ENCODE results near the gene FAM118B.

Gene FAM118B

GRCh38 chr11:126211236-126212088 lies at the start of gene FAM118B, which contains the start of gene RPUSD4:
Gene FAM118B, plus strand, starts transcription at chr11:126211782. Its CDS starts 23,220 bp downstream, at chr11:126235002.
Gene RPUSD4, minus strand, starts transcription at chr11:126211650. Its CDS starts 12 bp downstream, at chr11:126211638.
- peak; percentile 96 to 97 for DNase-seq (ENCODE audit: low read depth in 2 of 2)

- no peak for DNase-seq (ENCODE audit: low read depth in 2 of 2)
These were observed 49.1 kb upstream of the FAM118B start for GRCh38 chr11:126162306-126163030.

- no peak for DNase-seq (ENCODE audit: low read depth in 2 of 2)
These were observed 48.4 kb upstream of the FAM118B start for GRCh38 chr11:126163074-126163700.

GRCh38 chr11:126163779-126164178 lies 47.8 kb upstream of the FAM118B start:
- DNase-seq (ENCODE audit: low read depth in 2 of 2), result no peak

GRCh38 chr11:126164781-126165180 lies 46.8 kb upstream of the FAM118B start:
- DNase-seq (ENCODE audit: low read depth in 2 of 2), result no peak

GRCh38 chr11:126165311-126165720 lies 46.3 kb upstream of the FAM118B start:
- DNase-seq (ENCODE audit: low read depth in 2 of 2), result no peak

GRCh38 chr11:126165757-126166156 lies 45.8 kb upstream of the FAM118B start:
- DNase-seq (ENCODE audit: low read depth in 2 of 2), result no peak

GRCh38 chr11:126166413-126166812 lies 45.2 kb upstream of the FAM118B start:
- no peak for DNase-seq (ENCODE audit: low read depth in 2 of 2)

- DNase-seq (ENCODE audit: low read depth in 2 of 2), result no peak
These were observed 44.1 kb upstream of the FAM118B start for GRCh38 chr11:126167488-126167887.

GRCh38 chr11:126169291-126169690 lies 42.3 kb upstream of the FAM118B start:
- DNase-seq (ENCODE audit: low read depth in 2 of 2), result no peak

- no peak for DNase-seq (ENCODE audit: low read depth in 2 of 2)
These were observed 39.0 kb upstream of the FAM118B start for GRCh38 chr11:126172596-126173038.

GRCh38 chr11:126173257-126173656 lies 38.3 kb upstream of the FAM118B start:
- DNase-seq (ENCODE audit: low read depth in 2 of 2), result no peak

GRCh38 chr11:126174816-126175215 lies 36.8 kb upstream of the FAM118B start:
- DNase-seq (ENCODE audit: low read depth in 2 of 2), result no peak

GRCh38 chr11:126175393-126175792 lies 36.2 kb upstream of the FAM118B start:
- no peak for DNase-seq (ENCODE audit: low read depth in 2 of 2)

GRCh38 chr11:126176853-126177470 lies 34.6 kb upstream of the FAM118B start:
- DNase-seq (ENCODE audit: low read depth in 2 of 2), result no peak

GRCh38 chr11:126181939-126182730 lies 29.4 kb upstream of the FAM118B start:
- DNase-seq (ENCODE audit: low read depth in 2 of 2), result no peak

- no peak for DNase-seq (ENCODE audit: low read depth in 2 of 2)
These were observed 28.7 kb upstream of the FAM118B start for GRCh38 chr11:126182787-126183445.

- DNase-seq (ENCODE audit: low read depth in 2 of 2), result no peak
These were observed 26.1 kb upstream of the FAM118B start for GRCh38 chr11:126185259-126186024.

GRCh38 chr11:126186025-126186698 lies 25.4 kb upstream of the FAM118B start:
- no peak for DNase-seq (ENCODE audit: low read depth in 2 of 2)
